Kidney epithelial cell (primary cell): ENCODE results near the gene RND1. TPM values are rescaled to one million over a fixed set of nuclear protein-coding genes. Genes with fewer than 3 reads are reported as not detected.

Experiments used
- DNase-seq: peaks from one replicate; pipeline ENCODE4 v3.0.0-alpha.2; 2010; ENCODE audit warnings: low read depth
- H3K27me3 ChIP-seq: 2 replicates; pipeline ENCODE4 v1.6.0; 2011; ENCODE audit warnings: low read length; ENCODE audit not compliant: control insufficient read depth, insufficient read depth
- H3K36me3 ChIP-seq: 2 replicates; pipeline ENCODE4 v1.5.1; 2011; ENCODE audit warnings: low read length; ENCODE audit not compliant: control insufficient read depth, insufficient read depth
- H3K4me3 ChIP-seq: 2 replicates; pipeline ENCODE4 v1.5.1; 2011; ENCODE audit warnings: low read depth, mild to moderate bottlenecking, control low read depth, low read length
- total RNA-seq: library from RNA; depleted of rRNA; stranded (reverse); fragments of >200 nt; gene quantifications from 2 replicates; pipeline ENCODE4 v1.2.3, GENCODE V29; 2015
- TF ChIP-seq, protein P1 (sequence below): IDR thresholded peaks from 2 replicates; pipeline ENCODE4 v1.5.1; 2011; ENCODE audit warnings: mild to moderate bottlenecking, moderate library complexity, low read length, control low read depth, inconsistent platforms; ENCODE audit not compliant: insufficient read depth, poor library complexity, severe bottlenecking

RND1 gene
- total RNA-seq, 1 donor from 2014 or later = 10.7 TPM

GRCh38 chr12:48828293-48828692, 37.4 kb downstream of the RND1 start:
- H3K27me3 ChIP-seq = no peaks in the 10 kb centered on the region
- peaks cover under 1% of the 10 kb centered on the region for H3K36me3 ChIP-seq
- no peak overlapping the region for H3K4me3 ChIP-seq
- TF ChIP-seq, protein P1, sequence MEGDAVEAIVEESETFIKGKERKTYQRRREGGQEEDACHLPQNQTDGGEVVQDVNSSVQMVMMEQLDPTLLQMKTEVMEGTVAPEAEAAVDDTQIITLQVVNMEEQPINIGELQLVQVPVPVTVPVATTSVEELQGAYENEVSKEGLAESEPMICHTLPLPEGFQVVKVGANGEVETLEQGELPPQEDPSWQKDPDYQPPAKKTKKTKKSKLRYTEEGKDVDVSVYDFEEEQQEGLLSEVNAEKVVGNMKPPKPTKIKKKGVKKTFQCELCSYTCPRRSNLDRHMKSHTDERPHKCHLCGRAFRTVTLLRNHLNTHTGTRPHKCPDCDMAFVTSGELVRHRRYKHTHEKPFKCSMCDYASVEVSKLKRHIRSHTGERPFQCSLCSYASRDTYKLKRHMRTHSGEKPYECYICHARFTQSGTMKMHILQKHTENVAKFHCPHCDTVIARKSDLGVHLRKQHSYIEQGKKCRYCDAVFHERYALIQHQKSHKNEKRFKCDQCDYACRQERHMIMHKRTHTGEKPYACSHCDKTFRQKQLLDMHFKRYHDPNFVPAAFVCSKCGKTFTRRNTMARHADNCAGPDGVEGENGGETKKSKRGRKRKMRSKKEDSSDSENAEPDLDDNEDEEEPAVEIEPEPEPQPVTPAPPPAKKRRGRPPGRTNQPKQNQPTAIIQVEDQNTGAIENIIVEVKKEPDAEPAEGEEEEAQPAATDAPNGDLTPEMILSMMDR = no peak
- DNase-seq = no peak

DNA sequence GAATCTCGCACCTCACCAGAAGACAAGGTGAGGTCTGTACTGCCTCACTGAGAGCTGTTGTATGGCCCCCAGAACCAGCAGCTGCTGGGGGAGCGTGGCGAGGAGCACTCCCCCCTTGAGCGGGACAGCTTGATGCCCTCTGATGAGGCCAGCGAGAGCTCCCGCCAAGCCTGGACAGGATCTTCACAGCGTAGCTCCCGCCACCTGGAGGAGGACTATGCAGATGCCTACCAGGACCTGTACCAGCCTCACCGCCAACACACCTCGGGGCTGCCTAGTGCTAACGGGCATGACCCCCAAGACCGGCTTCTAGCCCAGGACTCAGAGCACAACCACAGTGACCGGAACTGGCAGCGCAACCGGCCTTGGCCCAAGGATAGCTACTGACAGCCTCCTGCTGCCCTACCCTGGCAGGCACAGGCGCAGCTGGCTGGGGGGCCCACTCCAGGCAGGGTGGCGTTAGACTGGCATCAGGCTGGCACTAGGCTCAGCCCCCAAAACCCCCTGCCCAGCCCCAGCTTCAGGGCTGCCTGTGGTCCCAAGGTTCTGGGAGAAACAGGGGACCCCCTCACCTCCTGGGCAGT, 38.1 kb downstream of the RND1 start:
- TF ChIP-seq, protein P1 = no peak
- Histone ChIP-seq H3K36me3 (peaks cover 1% of the 10 kb centered on the region), H3K4me3 (no peak overlapping the region), H3K27me3 (no peaks in the 10 kb centered on the region)
- DNase-seq = no peak

GRCh38 chr12:48827026-48827425, 38.6 kb downstream of the RND1 start:
- Histone ChIP-seq H3K4me3 (no peak overlapping the region), H3K36me3 (peaks cover 1% of the 10 kb centered on the region), H3K27me3 (no peaks in the 10 kb centered on the region)
- DNase-seq = no peak
- TF ChIP-seq, protein P1 = no peak

DNA sequence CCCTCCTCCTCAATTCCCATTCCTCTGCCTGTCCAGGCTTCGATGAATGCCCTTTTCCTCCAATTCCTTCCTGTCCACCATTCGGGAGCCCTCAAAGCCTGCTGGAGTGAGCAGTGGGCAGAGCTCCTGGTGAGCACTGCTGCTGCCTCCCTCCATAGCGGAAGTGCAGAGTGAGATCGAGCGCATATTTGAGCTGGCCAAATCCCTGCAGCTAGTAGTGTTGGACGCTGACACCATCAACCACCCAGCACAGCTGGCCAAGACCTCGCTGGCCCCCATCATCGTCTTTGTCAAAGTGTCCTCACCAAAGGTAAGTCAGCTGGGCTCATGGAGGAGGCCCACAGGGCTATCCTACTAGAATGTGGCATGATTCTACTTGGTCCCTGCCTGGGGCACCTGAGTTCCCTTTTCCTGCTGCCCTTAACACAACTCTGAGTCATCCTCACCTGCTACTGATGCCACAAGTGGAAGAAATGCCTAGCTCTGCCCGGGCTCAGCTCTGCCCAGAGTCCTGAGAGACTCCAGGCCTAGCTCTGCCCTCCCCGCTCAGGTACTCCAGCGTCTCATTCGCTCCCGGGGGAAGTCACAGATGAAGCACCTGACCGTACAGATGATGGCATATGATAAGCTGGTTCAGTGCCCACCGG, 39.3 kb downstream of the RND1 start:
- no peaks in the 10 kb centered on the region for H3K27me3 ChIP-seq
- no peak for DNase-seq
- H3K4me3 ChIP-seq = no peak overlapping the region
- TF ChIP-seq, protein P1 = no peak
- H3K36me3 ChIP-seq = peaks cover 1% of the 10 kb centered on the region

- H3K36me3 ChIP-seq = peaks cover 1% of the 10 kb centered on the region
- H3K27me3 ChIP-seq = no peaks in the 10 kb centered on the region
- TF ChIP-seq, protein P1 = no peak
- DNase-seq = no peak
- no peak overlapping the region for H3K4me3 ChIP-seq
These were observed 40.8 kb downstream of the RND1 start for GRCh38 chr12:48824905-48825304.

DNA sequence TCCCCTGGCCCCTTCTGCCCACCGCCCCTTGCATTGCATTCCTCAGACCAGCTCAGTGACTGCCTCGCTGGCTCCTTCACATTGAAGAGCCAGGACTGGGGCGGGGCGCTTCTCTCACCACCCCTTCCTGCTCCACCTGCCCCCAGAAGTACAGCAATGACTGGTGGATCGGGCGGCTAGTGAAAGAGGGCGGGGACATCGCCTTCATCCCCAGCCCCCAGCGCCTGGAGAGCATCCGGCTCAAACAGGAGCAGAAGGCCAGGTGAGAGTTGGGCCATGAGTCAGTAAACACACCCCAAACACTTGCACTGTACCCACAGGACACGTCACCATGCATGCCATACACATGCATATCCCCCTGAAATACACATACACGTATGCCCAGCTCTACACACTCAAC, 41.6 kb downstream of the RND1 start:
- Histone ChIP-seq H3K36me3 (peaks cover 1% of the 10 kb centered on the region), H3K27me3 (no peaks in the 10 kb centered on the region), H3K4me3 (no peak overlapping the region)
- DNase-seq = no peak
- TF ChIP-seq, protein P1 = no peak
